ENCODE results near the gene IL2RA.
"Not testable (repeated sequence)": the region's sequence is repeated elsewhere in the genome, so short reads cannot be mapped to it uniquely, and the experiment has no call there.

Gene IL2RA

DNA sequence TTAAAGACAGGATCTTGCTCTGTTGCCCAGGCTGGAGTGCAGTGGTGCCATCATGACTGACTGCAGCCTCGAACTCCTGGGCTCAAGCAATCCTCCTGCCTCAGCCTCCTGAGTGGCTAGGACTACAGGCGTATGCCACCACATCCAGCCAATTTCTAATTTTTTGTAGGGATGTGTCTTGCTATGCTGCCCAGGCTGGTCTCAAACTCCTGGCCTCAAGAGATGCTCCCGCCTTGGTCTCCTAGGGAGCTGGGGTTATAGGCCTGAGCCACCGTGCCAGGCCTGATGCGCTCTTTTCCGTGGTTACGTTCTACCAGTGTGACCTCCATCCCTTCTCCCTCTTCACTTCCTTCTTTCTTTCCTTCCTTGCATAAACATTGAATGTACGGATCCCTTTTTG lies 50.6 kb downstream of the IL2RA start:
- no peak for DNase-seq

DNA sequence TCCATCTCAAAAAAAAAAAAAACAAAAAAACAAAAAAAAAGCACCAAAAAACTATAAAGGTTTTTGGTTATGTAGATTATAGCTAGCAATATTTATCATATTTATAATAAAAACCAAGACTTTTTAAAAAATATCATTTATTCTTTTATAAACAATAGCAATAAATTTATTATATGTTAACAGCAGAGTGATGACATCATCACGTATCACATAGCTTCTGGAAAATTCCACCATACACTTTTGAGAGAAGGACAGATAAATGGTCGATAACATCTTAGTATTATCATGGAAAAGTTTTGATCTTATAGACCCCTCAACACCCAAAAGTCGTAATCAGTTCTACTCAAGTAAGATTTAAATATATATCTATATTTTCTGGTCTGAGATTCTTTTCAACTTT lies 51.6 kb downstream of the IL2RA start:
- no peak for DNase-seq

GRCh38 chr10:6009961-6010360 lies 52.2 kb downstream of the IL2RA start:
- no peak for DNase-seq

DNA sequence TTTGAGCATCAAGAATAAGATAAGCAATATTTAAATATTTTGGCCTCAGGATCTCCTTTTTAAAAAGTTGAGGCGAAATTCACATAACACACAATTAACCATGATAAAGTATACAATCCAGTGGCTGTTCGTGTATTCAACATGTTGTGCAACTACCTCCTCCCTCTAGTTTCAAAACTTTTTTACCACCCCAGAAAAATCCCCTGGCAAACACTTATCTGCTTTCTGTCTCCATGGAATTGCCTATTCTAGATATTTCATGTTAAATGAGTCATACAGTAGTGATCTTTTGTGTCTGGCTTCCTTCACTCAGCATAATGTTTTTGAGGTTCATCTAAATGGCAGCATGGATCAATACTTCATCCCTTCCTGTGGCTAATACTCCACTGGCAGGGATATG lies 53.0 kb downstream of the IL2RA start:
- no peak for DNase-seq

- DNase-seq = no peak
Observed at GRCh38 chr10:6008497-6009142, 53.5 kb downstream of the IL2RA start.

GRCh38 chr10:6006991-6007390 lies 55.2 kb downstream of the IL2RA start:
- no peak for DNase-seq

GRCh38 chr10:6006546-6006945 lies 55.6 kb downstream of the IL2RA start:
- no peak for DNase-seq

DNA sequence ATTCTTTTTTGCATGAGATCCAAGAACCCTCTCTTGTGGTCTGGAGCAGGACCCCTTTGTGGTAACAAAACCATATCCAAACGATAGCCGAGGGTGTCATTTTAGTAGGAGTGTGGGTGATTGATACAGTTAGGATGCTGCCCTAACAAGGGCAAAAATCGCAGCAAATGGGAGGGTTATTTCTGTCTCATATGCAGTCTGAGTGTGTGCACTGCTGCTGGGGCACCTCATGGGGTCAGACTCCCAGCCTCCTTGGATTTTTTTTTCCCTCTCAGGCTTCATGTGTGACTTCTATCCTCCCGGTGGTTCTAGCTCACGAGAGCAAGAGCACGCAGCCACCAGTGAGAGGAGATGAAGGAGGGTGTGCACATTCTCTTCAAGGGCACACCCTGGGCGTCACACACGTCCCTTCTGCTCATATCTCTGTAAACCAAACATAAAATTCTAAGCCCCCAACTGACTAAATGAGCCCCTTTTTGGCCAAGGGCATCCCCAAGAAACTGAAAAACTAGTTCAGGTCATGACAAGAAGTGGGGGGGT lies 56.2 kb downstream of the IL2RA start:
- no peak for DNase-seq

- DNase-seq = not testable (repeated sequence)
Observed at GRCh38 chr10:6005161-6005804, 56.9 kb downstream of the IL2RA start.

- DNase-seq = no peak
Observed at GRCh38 chr10:6002809-6003510, 59.2 kb downstream of the IL2RA start.

DNA sequence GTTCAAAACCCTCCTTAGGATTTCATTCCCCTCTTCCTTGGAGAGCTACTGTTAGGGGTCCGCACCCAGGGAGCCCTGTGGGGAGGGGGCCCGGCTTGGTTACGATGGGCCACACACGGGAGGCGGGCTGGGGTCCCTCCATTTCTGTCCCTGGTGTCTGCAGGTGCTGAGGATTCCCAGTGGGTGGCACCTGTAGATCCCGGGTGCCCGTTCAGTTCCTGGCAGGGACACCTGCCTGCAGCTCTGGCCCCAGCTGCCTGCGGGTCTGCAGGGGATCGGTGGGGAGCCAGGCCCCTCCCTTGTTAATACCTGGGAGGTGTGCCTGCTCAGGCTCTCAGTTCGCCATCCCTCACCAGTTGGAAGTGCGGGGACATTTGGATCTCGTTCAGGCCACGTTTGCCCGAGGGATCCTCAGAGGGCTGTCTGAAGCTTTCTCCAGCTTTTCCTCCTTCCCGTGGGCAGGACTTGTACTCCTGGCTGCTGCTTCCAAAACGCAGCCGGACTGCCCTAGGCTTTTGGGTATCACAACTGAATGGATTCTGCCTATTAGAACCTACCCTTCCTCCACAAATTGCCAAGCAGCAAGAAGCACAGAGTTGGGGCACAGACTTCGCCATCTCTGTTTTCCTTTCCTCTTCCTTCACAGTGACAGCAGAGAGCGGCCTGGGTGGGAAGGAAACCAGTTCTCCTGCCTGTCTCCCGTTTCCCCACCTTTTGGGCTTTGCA lies 62.6 kb downstream of the IL2RA start:
- peak; percentile 5 for DNase-seq

- no peak for DNase-seq
Observed at GRCh38 chr10:5996696-5997095, 65.5 kb downstream of the IL2RA start.

DNA sequence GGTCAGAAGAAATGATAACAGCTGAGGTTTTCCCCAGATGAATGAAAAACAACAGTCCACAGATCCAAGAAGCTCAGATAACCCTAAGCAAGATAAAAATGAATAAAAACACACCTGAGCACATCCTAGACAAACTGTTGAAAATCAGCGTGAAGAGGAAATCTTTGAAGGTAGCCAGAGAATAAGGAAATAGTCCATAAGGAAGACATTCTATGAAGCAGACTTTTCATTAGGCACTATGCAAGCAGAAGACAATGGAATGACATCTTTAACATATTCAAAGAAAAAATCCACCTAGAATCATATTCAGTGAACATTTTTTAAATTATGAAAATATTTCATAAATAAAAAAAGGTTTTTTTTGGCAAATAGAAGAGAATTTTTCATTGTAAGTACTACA lies 69.8 kb downstream of the IL2RA start:
- DNase-seq = no peak

GRCh38 chr10:5991708-5992107 lies 70.5 kb downstream of the IL2RA start:
- DNase-seq = no peak

- no peak for DNase-seq
Observed at GRCh38 chr10:5989756-5990155, 72.4 kb downstream of the IL2RA start.

GRCh38 chr10:5988336-5988920 lies 73.7 kb downstream of the IL2RA start:
- no peak for DNase-seq

GRCh38 chr10:5987747-5988146 lies 74.4 kb downstream of the IL2RA start:
- no peak for DNase-seq

DNA sequence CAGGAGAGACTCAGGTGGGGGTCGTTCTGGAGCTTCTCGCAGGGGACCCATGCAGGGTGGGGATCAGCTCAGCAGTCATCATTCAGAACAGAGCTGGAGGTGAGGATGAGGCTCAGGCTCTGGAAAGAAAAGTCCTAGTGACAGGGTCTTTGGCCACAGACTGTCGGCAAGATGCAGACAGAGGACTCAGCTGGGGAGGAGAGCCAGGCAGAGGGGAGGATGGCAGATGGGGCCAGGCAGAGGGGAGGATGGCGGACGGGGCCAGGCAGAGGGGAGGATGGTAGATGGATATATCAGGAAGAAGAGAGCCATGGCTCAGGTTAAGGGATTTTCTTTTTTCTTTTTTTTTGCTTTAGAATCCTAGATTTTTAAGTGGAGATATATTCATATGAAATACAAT lies 77.1 kb downstream of the IL2RA start:
- DNase-seq = no peak

- no peak for DNase-seq
Observed at GRCh38 chr10:5983774-5984173, 78.4 kb downstream of the IL2RA start.

DNA sequence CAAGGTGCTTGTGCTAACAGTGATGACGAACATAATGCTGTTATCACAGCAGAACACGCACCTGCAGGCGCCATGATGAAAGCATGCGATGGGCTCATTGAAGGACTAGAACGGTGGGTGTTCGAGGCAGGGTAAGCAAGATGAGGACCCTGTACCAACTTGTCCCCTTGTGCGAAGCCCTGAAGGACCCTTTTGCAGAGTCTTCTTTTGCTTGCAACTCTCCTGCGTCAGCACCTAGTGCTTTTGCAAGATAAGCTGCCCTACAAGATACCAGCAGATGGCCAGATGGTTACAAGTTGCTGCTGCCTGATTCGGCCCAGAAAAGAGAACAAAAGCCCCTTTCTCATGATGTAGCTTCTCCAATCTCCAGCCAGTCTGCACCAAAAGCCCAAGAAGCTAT lies 80.6 kb downstream of the IL2RA start:
- DNase-seq = no peak

DNA sequence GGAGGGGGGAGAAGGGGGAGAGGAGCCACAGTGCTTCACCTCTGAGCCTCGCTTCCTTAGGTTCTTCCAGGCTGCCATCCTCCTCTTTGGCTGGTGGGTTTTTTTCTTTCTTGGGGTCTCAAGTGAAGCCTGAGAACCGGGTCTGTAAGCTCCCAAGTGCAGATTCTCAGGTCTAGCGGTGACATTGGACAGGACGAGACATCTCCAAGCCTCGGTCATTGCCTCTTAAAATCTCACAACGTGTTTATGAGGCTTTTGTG lies 84.0 kb downstream of the IL2RA start:
- no peak for DNase-seq

GRCh38 chr10:5977471-5978229 lies 84.5 kb downstream of the IL2RA start, which contains the start of gene IL15RA:
Gene IL15RA (minus strand): TSS chr10:5977543. CDS start chr10:5977492, 51 bp downstream.
- DNase-seq = peak; percentile 2

Measured in DMS79 treated with DMSO at 0.1 percent for 48 hours (cell line).